DMS153 treated with DMSO at 0.1 percent for 48 hours (cell line): ENCODE measurements around the gene TEAD4.

Experiments used
- DNase-seq: peaks from one replicate; lab custom pipeline; 2025; ENCODE audit not compliant: unreplicated experiment; lab: John Stamatoyannopoulos, UW

TEAD4 gene

DNA sequence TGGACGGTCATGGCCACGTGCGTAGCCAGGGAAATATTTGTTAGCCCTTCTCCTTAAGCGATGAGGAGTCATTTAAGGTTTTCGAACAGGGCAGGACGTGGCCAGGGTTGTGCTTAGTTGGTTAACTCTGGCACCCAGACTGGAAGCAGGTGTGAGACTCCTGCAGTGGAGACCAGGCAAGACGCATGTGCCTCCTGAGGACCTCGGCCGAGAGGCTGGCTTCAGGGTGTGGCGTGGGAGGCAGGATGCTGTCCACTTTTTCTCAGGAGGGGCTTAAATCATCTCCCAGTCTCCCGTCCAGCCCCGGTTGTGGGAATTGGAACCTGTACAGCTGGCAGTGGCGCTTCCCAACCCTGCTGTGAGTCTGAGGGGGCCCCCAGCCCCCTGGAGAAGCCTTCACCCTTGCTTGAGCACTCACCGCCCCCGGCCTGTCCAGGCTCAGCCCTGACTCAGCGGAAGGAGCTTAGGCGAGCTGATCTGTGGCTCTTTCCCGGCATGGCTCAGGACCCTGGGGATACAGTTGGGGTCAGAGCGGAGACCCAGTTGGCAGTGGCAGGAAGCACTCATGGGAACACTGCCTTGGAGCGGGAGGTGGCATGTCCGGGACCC is 71.7 kb downstream of the TEAD4 start:
- DNase-seq: no peak

DNA sequence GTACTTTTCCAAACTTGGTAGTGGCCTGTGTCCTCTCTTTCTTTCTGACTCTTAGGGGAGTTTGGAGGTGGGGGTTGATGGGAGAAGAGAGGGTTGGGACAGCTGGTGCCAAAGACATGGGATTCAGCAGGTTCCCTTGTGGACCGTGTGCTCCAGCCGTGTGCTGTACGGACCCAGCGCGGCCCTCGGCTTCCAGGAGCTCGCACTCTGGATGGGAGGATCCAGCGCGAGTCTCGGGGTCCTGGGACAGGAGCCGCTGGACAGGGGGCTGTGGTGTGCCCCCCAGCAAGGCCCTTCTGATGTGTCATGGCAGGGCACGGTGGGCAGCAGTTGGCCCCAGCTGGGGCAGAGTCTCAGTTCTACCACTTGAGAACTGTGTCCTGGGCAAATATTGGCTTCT is 73.0 kb downstream of the TEAD4 start:
- DNase-seq: no peak

DNA sequence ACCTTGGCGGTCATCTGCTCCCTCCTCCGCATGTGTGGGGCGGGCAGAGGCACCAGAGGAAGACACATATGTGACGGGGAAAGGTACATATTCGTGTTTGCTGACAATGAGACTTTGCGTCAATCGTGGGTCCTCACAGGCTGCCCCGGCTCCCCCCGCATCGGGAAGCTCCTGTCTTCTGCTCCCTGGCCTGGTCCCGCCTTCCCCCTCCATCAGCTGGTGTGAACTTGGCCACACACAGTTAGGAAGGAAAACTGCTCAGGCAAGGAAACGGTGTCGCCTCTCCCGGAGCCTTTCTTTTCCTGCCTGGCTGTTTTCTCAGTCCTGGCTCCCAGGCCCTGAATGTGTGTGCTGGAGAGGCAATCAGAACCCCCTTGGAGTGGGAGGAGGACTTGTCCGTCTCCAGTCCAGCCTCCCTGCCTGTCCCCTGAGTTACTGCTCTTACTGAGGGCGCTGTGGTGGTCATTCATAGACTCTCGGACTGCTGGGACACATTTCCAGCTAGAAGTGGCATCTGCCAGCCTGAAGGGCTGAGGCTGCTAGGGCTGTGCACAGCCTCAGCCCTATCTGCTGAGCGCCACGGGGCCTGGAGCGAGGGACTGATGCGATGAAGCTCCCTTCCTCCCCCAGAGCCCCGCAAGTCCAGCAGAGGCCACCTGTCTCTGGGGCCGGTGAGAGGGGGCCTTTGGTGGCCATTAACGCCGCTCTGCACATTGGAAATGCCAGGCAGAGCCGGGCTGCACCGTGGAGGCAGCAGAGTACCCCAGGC is 73.8 kb downstream of the TEAD4 start:
- no peak for DNase-seq

DNA sequence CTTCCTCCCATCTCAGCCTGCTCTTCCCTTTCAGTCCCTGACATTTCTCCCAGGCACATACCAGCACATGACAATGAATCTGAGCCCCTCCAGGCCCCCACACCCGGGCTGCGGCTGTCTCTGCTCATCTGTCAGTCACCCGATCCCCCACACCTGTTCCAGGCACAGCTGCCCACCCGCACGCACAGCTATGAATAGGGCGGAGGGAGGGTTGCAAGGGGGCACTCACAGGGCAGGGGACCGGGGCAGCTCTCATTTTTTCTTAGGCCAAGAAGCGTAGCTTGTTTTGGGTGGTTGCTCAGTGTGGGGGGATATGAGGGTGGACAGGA is 74.3 kb downstream of the TEAD4 start:
- DNase-seq: no peak

DNA sequence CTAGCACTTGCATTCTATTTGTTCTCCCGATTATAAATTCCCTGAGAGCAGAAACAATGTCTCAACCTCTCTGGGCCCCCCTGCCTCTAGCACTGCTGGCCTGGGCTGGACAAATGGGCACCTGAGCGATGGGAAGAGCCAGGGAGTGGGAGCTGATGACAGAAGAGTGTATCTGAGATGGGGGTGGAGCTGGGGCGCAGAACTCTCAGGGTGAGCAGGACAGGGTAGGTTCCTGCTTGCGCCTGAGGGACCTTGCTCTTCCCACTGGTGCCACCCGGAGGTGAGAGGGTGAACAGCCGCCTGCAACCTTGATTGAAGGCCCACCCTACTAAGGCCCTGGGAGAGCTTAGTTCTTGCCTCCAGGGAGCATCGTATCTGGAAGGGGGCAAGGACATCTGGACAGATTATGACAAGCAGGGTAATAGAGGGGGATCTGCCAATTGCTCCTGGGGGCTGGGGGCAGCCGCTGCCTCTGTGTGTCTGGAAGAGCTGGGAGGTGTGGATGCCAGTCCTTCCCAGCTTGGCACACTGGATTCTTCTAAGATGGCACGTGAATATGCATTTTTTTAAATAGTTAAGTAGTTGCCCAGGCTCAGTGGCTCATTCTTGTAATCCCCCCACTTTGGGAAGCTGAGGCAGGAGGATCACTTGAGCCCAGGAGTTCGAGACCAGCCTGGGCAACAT is 75.0 kb downstream of the TEAD4 start:
- DNase-seq: peak; percentile 13

DNA sequence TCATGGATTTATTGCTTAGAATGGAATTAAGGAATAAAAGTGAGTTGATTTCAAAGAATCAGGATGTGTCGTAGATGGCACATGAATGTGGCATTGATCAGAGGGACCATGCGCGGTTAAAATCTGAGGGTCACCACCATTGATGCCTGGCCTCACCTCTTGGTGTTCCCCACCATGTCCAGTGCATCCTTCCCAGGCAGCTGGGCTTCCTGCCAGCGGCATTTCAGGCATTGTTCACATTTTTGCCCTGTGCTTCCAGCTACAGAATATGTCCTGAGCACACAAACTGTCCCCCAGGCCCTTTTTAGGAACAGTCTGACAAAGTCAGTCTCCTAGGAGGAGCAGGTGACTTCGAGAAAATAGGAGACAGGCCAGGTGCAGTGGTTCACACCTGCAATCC is 76.0 kb downstream of the TEAD4 start:
- no peak for DNase-seq

DNA sequence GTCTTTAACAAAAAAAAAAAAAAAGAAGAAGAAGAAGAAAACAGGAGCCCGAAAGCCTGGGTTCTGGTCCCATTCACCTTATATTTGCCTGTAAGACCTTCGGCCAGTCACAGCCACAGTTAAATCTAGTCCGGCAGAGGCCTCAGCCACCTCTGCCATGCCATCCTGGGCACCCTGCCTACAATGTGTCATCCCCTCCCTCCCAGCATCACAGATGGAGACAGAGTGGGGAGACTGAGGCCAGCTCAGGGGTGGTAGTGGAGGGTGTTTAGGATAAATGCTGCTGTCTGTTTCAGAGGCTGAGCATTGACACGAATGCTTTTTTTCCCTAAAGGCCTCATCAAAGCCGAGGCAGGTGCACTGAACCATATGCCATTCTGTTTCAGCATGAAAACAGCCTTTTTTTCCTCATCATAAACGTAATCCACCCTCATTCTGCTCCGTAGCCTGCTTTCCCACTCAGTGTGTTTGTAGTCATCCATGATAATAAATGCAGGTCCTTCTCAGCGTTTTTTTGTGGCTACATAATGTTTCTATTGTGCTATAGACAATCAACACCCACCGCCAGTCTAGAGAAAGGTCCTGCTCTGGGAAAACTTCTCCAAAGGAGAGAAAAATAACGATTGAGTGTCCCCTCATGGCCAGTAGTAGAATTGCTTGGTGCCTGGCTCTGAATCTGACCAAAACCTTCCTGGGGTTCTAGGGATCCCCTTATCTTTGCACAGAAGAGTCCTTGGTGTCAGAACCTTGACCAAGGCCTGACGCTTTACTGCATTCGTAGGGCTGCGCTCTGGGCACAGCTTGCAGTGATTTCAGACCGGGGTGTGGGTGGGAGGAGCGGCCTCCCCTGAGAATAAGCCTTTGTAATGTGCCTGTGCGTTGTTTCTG is 76.9 kb downstream of the TEAD4 start:
- no peak for DNase-seq

DNA sequence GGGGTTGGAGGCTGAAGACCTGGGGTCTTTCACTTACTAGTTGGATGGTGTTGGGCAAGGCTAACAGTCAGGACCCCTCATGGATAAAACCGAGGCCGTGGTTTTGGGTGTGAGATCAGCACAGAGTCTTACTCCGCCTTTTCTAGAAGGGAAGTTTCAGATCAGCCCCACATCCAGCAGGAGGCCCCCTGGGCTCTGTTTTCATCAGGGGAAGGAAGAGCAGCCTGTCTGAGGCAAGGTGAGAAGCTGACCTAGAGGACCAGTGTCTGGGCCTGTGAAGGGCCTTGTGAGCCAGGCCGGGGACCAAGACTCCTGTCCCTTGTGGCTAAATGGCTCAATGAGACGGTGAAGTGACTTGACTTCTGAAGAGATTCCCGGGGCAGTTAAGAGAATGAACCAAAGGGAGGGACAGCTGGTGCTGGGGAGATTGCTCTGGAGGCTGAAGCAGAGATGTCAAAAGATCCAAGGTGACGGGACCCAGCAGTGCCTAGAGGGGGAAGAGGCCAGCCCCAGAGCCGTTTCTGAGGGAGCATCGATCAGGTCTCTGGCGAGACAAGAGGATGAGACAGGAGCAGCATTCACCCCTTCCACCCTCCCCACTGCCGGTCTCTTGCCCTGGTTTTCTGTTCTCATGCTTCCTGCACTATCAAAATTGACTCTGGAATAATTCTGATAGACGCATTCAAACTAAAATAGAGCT is 77.9 kb downstream of the TEAD4 start:
- DNase-seq: no peak

DNA sequence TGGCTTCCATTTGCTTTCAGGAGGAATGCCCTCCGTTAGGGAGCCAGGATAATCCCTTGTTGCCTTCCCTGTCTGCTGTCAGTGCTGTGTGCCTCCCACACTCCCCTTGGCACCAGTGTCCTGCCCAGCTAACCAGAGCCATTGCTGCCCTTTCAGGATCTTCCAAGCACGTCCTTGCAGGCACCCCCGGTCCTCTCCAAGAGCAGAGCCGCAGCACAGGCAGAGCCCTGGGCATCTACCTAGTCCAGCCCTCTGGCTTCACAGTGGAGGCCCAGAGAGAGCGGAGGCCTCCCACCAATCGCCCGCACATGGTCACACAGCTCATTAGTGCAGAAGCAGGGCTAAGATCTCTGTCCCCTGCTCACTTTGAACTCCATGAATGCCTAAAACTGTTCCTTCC is 79.0 kb downstream of the TEAD4 start:
- DNase-seq: no peak

DNA sequence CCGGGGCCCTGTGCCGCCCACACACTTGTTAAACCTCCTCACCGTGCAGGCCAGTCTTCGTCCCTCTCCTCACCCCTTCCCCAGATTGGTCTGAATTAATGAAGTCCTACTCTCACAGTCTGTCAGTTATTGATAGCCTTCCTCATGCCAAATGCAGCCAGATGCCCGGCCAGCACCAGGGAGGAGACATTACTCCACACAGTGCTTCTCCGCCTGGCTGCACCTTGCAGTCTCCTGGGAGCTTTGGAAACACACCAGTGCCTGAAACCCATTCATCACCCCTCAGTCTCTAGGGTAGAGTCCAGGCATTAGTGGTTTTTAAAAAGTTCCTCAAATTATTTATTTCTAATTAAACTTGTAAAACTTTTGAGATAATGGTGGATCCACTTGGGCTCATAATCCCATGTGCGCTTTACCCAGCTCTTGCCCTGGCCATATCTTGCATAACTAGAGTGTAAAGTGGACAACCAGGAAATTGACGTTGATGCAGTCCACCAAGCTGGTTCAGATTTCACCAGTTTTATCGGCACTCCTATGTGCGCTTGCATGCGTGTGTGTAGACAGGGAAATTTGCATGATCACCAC is 79.8 kb downstream of the TEAD4 start:
- DNase-seq: no peak

DNA sequence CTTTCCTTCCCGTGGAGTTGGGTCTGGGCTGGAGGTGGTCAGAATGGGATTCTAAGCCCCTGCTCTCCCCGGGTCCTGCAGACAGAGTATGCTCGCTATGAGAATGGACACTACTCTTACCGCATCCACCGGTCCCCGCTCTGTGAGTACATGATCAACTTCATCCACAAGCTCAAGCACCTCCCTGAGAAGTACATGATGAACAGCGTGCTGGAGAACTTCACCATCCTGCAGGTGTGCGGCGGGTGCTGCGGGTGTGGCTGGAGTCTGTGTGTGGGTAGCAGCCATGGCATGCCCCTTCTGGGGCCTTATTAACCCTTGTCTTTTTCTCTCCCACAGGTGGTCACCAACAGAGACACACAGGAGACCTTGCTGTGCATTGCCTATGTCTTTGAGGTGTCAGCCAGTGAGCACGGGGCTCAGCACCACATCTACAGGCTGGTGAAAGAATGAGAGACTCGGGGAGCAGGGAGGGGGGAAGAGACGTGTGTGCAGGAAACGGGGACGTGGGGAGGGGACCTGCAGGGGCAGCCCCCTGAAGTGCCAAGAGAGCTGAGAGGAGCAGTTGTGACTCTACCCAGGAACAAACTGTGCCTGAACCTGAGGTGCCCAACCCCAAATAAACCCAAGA is 80.9 kb downstream of the TEAD4 start:
- no peak for DNase-seq

DNA sequence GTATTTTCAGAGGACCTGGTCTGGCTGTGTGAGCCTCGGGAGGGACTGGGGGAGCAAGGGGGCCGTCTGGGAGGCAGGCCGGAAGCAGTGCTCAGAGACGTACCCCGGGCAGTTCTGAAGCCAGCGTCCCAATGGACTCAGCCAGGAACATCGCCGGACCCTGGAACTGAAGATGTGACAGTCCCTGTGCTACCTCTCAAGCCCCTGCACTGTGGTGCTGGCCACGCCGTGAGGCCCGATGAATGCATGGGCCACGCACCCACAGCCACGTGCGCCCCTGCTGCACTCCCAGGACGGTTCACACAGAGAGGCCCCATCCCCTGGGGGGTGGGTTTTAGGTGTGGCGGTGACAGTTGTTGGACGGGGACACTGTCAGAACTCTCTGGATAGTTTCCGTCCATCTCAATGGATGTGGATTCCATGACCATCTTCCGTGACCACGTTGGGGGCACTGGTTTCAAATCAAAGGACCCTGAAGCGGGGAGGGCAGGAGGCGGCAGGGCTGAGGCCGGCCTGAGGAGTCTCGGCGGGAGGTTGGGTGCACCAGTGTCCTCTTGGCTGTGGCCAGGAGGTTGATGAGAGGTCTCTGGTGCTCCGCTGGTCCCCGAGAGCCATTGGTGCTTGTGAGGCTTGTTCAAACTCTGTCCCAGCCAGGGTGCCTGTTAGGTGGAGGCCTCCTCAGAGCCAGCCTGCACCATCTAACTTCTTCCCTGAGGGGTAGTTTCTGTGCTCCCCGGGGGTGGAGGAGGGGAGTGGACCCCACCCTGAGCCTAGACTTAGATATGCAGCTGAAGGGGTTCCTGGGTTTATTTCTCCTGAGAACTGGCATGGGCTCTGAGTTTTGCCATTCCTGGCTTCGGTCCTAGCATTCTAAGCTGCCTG is 81.7 kb downstream of the TEAD4 start:
- no peak for DNase-seq

DNA sequence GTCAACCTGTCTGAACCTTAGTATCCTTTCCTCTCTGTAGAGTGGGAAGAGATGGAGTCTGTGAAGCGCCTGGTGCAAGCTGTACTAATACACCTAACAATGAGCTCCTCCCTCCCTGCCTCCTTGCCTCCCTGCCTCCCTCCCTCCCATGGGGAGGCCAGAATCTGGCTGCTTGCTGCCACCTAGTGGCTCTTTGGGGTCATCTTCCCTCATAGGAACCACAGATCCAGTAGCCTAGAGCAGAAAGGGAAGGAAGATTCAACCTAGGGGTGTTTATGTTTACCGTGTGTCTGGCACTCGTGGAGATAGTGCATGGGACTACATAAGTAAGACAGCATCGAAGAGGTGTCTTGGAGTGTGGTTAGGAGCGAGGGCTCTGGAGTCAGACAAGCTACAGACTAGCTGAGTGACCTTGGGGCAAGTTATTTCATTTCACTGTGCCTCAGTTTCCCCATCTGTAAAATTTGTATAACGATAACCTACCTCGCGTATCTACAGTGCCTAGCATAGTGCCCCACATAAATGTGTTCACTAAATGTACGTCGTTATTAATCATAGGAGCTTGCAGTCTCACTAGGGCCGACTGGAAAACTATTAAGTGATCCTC is 82.5 kb downstream of the TEAD4 start:
- peak; percentile 63 for DNase-seq

DNA sequence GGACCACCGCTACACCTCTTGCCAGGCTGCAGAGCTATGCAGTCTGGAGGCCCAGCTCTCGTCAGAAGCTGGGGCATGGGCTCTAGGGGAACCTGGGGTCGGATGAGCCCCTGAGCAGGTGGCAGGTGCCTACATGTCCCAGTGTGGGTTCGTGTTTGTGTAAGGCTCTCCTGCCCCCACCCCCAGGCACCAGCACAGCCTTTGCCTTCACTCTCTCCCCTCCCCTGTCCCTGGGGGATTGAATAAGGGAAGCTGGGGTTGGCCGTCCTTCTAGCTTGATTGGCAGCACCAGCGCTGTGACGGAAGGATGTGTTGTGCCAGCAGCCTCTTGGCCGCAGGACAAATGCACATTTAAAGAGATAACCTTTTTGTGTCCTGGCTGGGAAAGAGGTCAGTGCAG is 83.2 kb downstream of the TEAD4 start:
- peak; percentile 81 for DNase-seq

DNA sequence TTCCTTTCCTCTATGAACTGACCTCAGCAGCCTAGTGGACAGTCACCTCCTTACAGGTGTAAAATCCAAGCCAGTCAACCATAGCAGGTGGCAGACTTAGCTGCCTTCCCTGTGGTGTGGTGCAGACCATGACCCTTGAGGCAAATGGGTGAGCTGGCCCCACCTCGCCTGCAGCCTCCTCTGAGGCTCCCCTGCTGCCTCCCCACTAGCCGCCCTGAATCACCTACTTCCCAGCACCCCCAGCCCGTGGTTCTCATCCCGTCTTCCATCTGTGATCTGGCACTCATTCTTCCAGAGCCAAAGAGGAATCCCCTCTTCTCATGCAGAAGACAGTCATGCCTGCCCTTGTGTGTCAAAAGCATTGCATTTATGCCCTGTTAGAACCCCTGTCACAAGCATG is 83.6 kb downstream of the TEAD4 start:
- DNase-seq: no peak

DNA sequence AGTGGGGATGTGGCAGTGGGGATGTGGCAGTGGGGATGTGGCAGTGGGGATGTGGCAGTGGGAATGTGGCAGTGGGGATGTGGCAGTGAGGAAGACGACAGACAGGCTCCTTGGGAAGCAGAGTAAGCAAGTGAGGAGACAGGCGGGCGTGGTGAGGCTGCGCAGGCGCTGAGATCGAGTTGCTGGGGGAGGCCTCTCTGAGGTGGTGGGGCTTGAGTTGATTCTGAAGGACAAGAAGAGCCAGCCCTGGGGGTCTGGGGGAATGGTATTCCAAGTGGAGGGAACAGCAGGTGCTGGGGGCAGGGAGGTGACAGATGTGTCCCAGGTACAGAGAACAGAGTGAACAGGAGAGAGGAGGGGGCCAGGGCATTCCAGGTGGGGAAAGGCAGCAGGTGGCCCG is 84.2 kb downstream of the TEAD4 start:
- DNase-seq: no peak

DNA sequence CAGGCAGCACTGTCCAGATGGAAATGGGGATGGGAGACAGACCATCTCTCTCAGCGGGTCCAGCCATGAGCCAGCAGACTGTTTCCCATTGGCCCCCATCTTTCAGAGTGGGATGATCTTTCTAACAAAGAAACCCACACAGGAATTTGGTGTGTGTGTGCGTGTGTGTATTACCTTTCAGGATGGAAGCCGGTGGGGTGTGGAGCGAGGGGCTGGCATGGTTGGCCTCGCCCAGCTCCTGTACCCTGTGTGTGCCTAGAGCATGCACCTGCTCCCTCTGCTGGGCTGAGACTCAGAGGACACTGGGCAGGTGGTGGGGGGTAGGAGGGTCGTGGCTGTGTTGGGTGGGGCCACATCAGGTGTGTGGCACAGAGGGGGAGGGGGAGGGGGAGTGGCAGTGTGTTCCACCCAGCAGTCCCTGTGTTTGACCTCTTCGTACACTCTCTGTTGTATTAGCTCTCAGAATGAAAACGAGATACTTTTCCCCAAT is 85.0 kb downstream of the TEAD4 start:
- no peak for DNase-seq

DNA sequence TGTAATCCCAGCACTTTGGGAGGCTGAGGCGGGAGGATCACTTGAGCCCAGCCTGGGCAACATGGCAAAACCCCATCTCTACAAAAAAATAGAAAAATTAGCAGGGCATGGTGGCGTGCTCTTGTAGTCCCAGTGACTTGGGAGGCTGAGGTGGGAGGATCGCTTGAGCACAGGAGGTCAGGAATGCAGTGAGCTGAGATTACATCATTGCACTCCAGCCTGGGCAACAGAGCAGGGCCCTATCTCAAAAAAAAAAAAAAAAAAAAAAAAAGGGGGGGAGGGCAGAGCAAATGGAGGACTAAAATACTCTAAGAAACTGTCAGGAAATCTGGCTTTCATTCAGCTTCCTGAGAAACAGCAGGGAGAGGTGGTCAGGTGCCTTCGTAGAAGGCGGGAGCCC is 86.3 kb downstream of the TEAD4 start:
- no peak for DNase-seq

DNA sequence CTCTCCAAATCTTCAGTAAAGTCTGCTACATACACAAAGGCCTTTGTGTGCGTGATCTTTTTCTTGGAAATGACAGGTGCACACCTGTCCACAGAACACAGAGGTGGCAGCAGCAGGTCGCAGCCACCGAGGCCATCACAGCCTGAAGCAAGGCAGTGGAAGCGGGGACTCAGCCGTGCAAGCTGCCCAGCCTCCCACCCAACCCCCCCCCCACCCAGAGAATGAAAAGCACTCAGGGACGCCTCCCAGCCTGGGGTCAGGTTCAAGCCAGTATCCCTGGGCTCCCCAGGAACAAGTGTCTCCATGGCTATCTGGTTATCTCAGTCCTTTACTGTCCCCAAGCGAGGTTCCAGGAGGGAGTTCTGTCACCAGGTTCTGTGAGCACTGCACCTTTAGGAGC is 86.8 kb downstream of the TEAD4 start:
- DNase-seq: no peak
